ENCODE results near the gene CNTN1. TPM values are rescaled to one million over a fixed set of nuclear protein-coding genes. Genes with fewer than 3 reads are reported as not detected.

The CNTN1 gene
- total RNA-seq, 2 experiments from 2014 or later = not detected

- no peak overlapping the region for H3K4me3 ChIP-seq (ENCODE audit: low read length)
- no peak for ATAC-seq (ENCODE audit: poor library complexity)
- no peaks in the 10 kb centered on the region for H3K27me3 ChIP-seq (ENCODE audit: control insufficient read depth in 1 of 2, insufficient read depth in 2 of 2, low read length in 2 of 2)
- Mint-ChIP-seq H3K36me3 (ENCODE audit: low read depth) (no peaks in the 10 kb centered on the region), H3K4me1 (ENCODE audit: low read depth) (no peaks in the 10 kb centered on the region), H3K4me3 (no peak overlapping the region), H3K9me3 (peaks cover 10% of the 10 kb centered on the region), H3K27me3 (no peaks in the 10 kb centered on the region), H3K27ac (no peak overlapping the region)
- peaks cover 0 to 7% of the 10 kb centered on the region in 2 experiments for H3K9me3 ChIP-seq (ENCODE audit: control insufficient read depth in 1 of 2, insufficient read depth in 1 of 2, low read length in 2 of 2)
- ChIA-PET CTCF (no interaction called here), POLR2A (no interaction called here)
- TF ChIP-seq CTCF (IDR thresholded peaks at IDR 0.05) = no peak
- intact Hi-C loops (cut with DNase I, micrococcal nuclease) = no loop called here
- no peaks in the 10 kb centered on the region for H3K4me1 ChIP-seq (ENCODE audit: insufficient read depth, low read length)
- H3K27ac ChIP-seq (ENCODE audit: low read depth in 1 of 2, low read length in 2 of 2) = no peak overlapping the region
- H3K36me3 ChIP-seq (ENCODE audit: insufficient read depth, low read length) = no peaks in the 10 kb centered on the region
- DNase-seq = no peak
These were observed 47.5 kb upstream of the CNTN1 start for GRCh38 chr12:40644708-40645107.

GRCh38 chr12:40645361-40645760, 46.9 kb upstream of the CNTN1 start:
- no peak overlapping the region for H3K4me3 Mint-ChIP-seq
- intact Hi-C loops (cut with DNase I, micrococcal nuclease) = no loop called here
- CTCF ChIA-PET = no interaction called here
- H3K36me3 ChIP-seq (ENCODE audit: insufficient read depth, low read length) = no peaks in the 10 kb centered on the region
- H3K27ac Mint-ChIP-seq = no peak overlapping the region
- no peak overlapping the region for H3K27ac ChIP-seq (ENCODE audit: low read depth in 1 of 2, low read length in 2 of 2)
- no peak overlapping the region for H3K4me3 ChIP-seq (ENCODE audit: low read length)
- no peaks in the 10 kb centered on the region for H3K36me3 Mint-ChIP-seq (ENCODE audit: low read depth)
- H3K4me1 ChIP-seq (ENCODE audit: insufficient read depth, low read length) = no peaks in the 10 kb centered on the region
- no peak for TF ChIP-seq CTCF (IDR thresholded peaks at IDR 0.05)
- H3K4me1 Mint-ChIP-seq (ENCODE audit: low read depth) = no peaks in the 10 kb centered on the region
- POLR2A ChIA-PET = no interaction called here
- DNase-seq = no peak
- peaks cover 8% of the 10 kb centered on the region for H3K9me3 Mint-ChIP-seq
- ATAC-seq (ENCODE audit: poor library complexity) = no peak
- H3K27me3 ChIP-seq (ENCODE audit: control insufficient read depth in 1 of 2, insufficient read depth in 2 of 2, low read length in 2 of 2) = no peaks in the 10 kb centered on the region
- H3K9me3 ChIP-seq (ENCODE audit: control insufficient read depth in 1 of 2, insufficient read depth in 1 of 2, low read length in 2 of 2) = peaks cover 0 to 7% of the 10 kb centered on the region in 2 experiments
- H3K27me3 Mint-ChIP-seq = no peaks in the 10 kb centered on the region

- Mint-ChIP-seq H3K4me1 (ENCODE audit: low read depth) (no peaks in the 10 kb centered on the region), H3K9me3 (peaks cover 4% of the 10 kb centered on the region), H3K36me3 (ENCODE audit: low read depth) (no peaks in the 10 kb centered on the region), H3K27ac (no peak overlapping the region), H3K27me3 (no peaks in the 10 kb centered on the region), H3K4me3 (no peak overlapping the region)
- H3K36me3 ChIP-seq (ENCODE audit: insufficient read depth, low read length) = no peaks in the 10 kb centered on the region
- no peaks in the 10 kb centered on the region for H3K27me3 ChIP-seq (ENCODE audit: control insufficient read depth in 1 of 2, insufficient read depth in 2 of 2, low read length in 2 of 2)
- H3K4me1 ChIP-seq (ENCODE audit: insufficient read depth, low read length) = no peaks in the 10 kb centered on the region
- no peak for ATAC-seq (ENCODE audit: poor library complexity)
- TF ChIP-seq CTCF (IDR thresholded peaks at IDR 0.05) = no peak
- CTCF ChIA-PET = no interaction called here
- H3K9me3 ChIP-seq (ENCODE audit: control insufficient read depth in 1 of 2, insufficient read depth in 1 of 2, low read length in 2 of 2) = peaks cover 0 to 13% of the 10 kb centered on the region in 2 experiments
- POLR2A ChIA-PET = no interaction called here
- DNase-seq = no peak
- intact Hi-C loops (cut with DNase I, micrococcal nuclease) = no loop called here
- H3K27ac ChIP-seq (ENCODE audit: low read depth in 1 of 2, low read length in 2 of 2) = no peak overlapping the region
- H3K4me3 ChIP-seq (ENCODE audit: low read length) = no peak overlapping the region
These were observed 45.8 kb upstream of the CNTN1 start for GRCh38 chr12:40646456-40646855.
